GM19238 (cell line): Measurements from ENCODE around the gene RRAS.

Experiments used
- DNase-seq: peaks from one replicate; pipeline ENCODE4 v3.0.0; 2011; ENCODE audit warnings: low spot score; ENCODE audit not compliant: insufficient read length

RRAS gene

DNA sequence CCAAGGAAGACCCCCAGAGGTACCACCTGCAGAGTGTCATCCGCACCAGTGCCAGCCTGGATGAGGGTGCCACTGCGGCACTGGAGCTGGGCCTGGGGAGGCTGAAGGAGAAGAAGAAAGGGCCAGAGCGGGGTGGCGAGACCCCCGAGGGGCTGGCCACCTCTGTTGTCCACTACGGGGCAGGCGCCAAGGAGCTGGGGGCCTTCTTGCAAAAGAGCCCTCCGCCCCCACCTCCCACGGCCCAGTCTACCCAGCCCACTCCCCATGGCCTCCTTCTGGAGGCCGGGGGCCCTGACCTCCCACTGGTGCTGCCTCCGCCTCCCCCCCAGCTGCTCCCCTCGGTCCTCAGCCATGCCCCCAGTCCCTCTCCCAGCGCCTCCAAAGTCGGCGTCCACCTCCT, 43.5 kb downstream of the RRAS start:
- DNase-seq = no peak

GRCh38 chr19:49595819-49596404, 44.0 kb downstream of the RRAS start:
- no peak for DNase-seq

- no peak for DNase-seq
Measured at GRCh38 chr19:49594993-49595818, 44.7 kb downstream of the RRAS start.

GRCh38 chr19:49594157-49594992, 45.6 kb downstream of the RRAS start:
- no peak for DNase-seq

GRCh38 chr19:49593233-49594113, 46.5 kb downstream of the RRAS start:
- peak; percentile 100 for DNase-seq

- DNase-seq = no peak
Measured at GRCh38 chr19:49592486-49593232, 47.3 kb downstream of the RRAS start.

- DNase-seq = peak; percentile 40
Measured at GRCh38 chr19:49591731-49592485, 48.0 kb downstream of the RRAS start.

DNA sequence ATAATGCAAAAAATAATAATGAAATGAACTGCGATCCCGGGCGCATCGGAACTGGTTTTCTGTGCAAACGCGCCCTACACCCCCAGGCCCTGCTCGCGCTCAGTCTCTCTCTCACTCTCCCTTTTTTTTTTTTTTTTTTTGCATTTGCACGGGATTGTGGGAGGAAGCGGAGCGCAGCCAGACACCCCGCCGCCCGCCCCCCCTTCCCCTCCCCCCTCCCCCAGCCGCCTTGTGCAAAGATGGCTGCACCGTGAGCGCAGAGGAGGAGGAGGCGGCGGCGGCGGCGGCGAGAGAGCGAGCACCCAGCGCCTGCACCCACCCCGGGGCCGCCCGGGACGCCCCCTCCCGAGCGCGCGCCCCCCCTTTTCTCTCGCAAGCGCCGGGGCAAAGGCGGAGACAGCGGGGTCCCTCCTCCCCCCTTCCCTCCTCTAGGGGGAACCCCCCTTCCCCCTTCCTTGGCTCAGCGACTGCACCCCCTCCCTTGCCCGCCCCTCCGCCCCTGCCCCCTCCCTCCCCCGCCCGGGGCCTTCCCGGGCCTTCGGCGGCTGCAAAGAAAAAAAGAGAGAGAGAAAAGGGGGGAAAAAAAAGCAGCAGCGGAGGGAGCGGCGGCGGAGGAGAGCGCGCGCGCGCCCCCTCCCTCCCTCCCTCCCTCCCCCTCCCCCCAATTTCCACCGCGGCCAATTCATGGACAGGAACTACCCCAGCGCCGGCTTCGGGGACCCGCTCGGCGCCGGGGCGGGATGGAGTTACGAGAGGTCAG, 48.8 kb downstream of the RRAS start, which contains the start of gene PRR12:
PRR12 (plus strand) TSS at position 212 of the 760 bp plus-strand sequence; CDS start at position 685, 473 bp downstream.
- peak; percentile 76 for DNase-seq

- peak; percentile 89 for DNase-seq
Measured at GRCh38 chr19:49590071-49590970, 49.6 kb downstream of the RRAS start.

DNA sequence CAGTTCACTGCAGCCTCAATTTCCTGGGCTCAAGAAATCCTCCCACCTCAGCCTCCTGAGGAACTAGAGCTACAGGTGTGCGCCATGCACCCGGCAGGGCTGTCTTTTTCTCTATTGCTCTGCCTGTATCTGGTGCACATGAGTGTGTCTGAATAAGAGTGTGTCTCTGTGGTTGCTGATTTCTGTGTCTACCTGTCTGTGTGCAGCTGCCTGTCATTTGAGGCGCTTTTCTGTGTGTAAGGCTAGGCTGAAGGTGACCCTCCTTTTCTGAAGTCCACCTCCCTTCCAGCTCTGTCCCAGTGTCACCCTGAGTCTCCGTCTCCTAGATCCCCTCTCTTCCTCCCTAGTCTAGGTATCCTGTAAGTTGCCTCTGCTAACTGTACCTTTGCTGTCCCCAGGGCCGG, 50.4 kb downstream of the RRAS start:
- no peak for DNase-seq

GRCh38 chr19:49588365-49589122, 51.4 kb downstream of the RRAS start:
- DNase-seq = no peak

DNA sequence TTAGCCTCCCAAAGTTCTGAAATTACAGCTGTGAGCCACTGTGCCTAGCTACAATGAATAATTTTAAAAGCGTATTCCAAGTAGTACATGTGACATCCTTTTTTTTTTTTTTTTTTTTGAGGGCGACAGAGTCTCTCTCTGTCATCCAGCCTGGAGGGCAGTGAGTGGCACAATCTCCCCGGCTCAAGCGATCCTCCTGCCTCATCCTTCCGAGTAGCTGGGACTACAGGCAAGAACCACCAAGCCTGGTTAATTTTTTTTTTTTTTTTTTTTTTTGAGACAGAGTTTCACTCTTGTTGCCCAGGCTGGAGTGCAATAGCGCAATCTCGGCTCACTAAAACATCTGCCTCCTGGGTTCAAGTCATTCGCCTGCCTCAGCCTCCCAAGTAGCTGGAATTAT, 52.7 kb downstream of the RRAS start:
- DNase-seq = no peak
